Left ventricle myocardium inferior (tissue), 1 donor: ENCODE measurements around the gene ZFY. TPM values are rescaled to one million over a fixed set of nuclear protein-coding genes. Genes with fewer than 3 reads are reported as not detected.

Experiments
- DNase-seq: peaks from one replicate; pipeline ENCODE4 v3.0.0-alpha.2; 2020
- H3K27ac ChIP-seq: fragments of 200-600 bp; replicated peaks from 2 replicates; pipeline ENCODE4 v1.8.0; 2021
- H3K27me3 ChIP-seq: fragments of 200-600 bp; 2 replicates; pipeline ENCODE4 v1.8.0; 2021; ENCODE audit warnings: low read depth
- H3K36me3 ChIP-seq: fragments of 200-600 bp; 2 replicates; pipeline ENCODE4 v1.8.0; 2021
- H3K4me1 ChIP-seq: fragments of 200-600 bp; 2 replicates; pipeline ENCODE4 v1.8.0; 2021
- H3K4me3 ChIP-seq: fragments of 200-600 bp; 2 replicates; pipeline ENCODE4 v1.8.0; 2021; ENCODE audit warnings: mild to moderate bottlenecking, moderate library complexity
- H3K9me3 ChIP-seq: fragments of 200-600 bp; replicated peaks from 2 replicates; pipeline ENCODE4 v1.8.0; 2021
- intact Hi-C: fragments of 100-400 bp; cut with micrococcal nuclease; formaldehyde crosslinking; loops from one replicate; pipeline ENCODE4 v1.11.0; 2022
- total RNA-seq: library from RNA; stranded (reverse); fragmentation: NEBNext Ultra II Directional; extraction: Animal tissue kit (Norgen Biotek cat#: 25700); gene quantifications from one replicate; pipeline ENCODE4 v1.2.1, GENCODE V29; 2021
- TF ChIP-seq, protein P1 (sequence below): fragments of 200-600 bp; IDR thresholded peaks from 2 replicates; pipeline ENCODE4 v1.8.0; 2021; ENCODE audit warnings: antibody characterized with exemption, mild to moderate bottlenecking, borderline replicate concordance
- donor health status: DM: no; HTN: yes; CAD: no; lungs with severe emphysema.

ZFY gene
- total RNA-seq, 1 donor from 2014 or later: 10.7 TPM

DNA sequence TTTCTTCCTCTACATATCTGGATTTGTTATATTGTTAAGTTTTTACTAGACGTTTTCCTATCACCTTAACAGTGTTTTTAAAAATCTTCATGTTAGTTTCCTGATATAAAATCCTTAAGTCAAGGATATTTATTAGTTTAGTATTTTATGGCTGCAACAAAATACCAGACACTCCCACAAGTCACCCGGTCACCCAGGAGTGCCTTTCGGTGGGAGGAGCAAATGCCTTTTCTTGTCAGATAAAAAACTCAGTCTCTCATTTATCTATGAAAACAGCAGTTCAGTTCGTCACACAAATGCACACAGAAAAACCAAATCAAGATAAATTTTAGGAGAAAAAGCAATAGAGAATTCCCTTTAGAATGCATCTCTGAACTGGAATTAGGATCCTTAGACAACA is 77.0 kb downstream of the ZFY start:
- H3K9me3 ChIP-seq: no peaks in the 10 kb centered on the region
- H3K4me1 ChIP-seq: no peaks in the 10 kb centered on the region
- TF ChIP-seq, protein P1, sequence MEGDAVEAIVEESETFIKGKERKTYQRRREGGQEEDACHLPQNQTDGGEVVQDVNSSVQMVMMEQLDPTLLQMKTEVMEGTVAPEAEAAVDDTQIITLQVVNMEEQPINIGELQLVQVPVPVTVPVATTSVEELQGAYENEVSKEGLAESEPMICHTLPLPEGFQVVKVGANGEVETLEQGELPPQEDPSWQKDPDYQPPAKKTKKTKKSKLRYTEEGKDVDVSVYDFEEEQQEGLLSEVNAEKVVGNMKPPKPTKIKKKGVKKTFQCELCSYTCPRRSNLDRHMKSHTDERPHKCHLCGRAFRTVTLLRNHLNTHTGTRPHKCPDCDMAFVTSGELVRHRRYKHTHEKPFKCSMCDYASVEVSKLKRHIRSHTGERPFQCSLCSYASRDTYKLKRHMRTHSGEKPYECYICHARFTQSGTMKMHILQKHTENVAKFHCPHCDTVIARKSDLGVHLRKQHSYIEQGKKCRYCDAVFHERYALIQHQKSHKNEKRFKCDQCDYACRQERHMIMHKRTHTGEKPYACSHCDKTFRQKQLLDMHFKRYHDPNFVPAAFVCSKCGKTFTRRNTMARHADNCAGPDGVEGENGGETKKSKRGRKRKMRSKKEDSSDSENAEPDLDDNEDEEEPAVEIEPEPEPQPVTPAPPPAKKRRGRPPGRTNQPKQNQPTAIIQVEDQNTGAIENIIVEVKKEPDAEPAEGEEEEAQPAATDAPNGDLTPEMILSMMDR: no peak
- no peaks in the 10 kb centered on the region for H3K36me3 ChIP-seq
- H3K27me3 ChIP-seq: no peaks in the 10 kb centered on the region
- H3K27ac ChIP-seq: no peak overlapping the region
- intact Hi-C loops: no loop called here
- DNase-seq: no peak
- H3K4me3 ChIP-seq: no peak overlapping the region

DNA sequence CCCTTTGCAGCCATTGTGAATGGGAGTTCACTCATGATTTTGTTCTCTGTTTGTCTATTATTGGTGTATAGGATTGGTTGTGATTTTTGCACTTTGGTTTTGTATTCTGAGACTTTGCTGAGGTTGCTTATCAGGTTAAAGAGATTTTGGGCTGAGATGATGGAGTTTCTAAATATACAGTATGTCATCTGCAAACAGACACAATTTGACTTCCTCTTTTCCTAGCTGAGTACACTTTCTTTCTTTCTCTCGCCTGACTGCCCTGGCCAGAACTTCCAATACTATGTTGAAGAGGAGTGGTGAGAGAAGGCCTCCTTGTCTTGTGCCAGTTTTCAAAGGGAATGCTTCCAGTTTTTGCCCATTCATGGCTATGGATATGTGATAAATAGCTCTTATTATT is 81.4 kb downstream of the ZFY start:
- Histone ChIP-seq H3K4me1 (no peaks in the 10 kb centered on the region), H3K36me3 (no peaks in the 10 kb centered on the region), H3K4me3 (no peak overlapping the region), H3K9me3 (no peaks in the 10 kb centered on the region), H3K27me3 (no peaks in the 10 kb centered on the region), H3K27ac (no peak overlapping the region)
- intact Hi-C loops: no loop called here
- TF ChIP-seq, protein P1: no peak
- DNase-seq: no peak

DNA sequence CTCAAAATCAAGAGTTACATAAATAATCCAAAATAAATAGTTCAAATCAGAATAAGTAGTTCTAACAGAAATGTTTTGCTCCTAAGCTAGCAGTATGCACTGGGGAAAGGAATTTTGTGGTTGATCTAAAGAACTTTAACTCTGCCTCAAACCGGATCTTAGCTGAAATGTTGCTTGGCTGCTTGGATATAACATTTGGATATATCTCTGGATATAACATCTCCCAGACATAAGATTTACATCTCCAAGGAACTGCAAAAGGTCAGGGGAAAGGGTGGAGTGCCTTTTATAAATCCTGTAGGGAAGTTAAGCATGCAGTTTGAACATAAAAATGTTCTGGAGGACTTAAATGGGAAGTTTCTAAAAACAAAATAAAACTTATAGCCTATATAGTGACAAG is 83.4 kb downstream of the ZFY start:
- no peak overlapping the region for H3K4me3 ChIP-seq
- H3K27me3 ChIP-seq: no peaks in the 10 kb centered on the region
- no peaks in the 10 kb centered on the region for H3K36me3 ChIP-seq
- no peak overlapping the region for H3K27ac ChIP-seq
- no peak for DNase-seq
- no peaks in the 10 kb centered on the region for H3K4me1 ChIP-seq
- no peaks in the 10 kb centered on the region for H3K9me3 ChIP-seq
- TF ChIP-seq, protein P1: no peak
- intact Hi-C loops: no loop called here

DNA sequence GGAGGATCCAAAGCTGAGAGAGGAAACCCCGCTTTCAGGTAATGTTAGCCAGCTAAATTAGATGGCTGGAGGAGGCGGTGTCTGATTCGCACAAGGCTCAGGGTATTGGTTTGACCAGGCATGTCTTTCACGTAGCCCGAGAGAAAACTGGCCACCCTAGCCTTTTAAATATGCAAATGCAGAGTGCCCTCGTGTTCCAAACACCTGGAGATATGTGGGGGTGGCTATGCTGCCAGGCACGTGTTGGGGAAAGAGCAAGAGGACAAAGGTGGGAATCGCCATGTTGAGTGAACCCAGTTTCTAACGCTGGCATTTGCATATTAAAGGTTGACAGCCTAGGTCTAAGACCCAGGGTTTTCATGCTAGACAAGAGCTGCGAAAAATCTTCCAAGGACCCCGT is 84.4 kb downstream of the ZFY start:
- no peaks in the 10 kb centered on the region for H3K4me1 ChIP-seq
- TF ChIP-seq, protein P1: no peak
- H3K9me3 ChIP-seq: no peaks in the 10 kb centered on the region
- H3K4me3 ChIP-seq: no peak overlapping the region
- no peaks in the 10 kb centered on the region for H3K27me3 ChIP-seq
- H3K27ac ChIP-seq: no peak overlapping the region
- H3K36me3 ChIP-seq: no peaks in the 10 kb centered on the region
- intact Hi-C loops: no loop called here
- no peak for DNase-seq

DNA sequence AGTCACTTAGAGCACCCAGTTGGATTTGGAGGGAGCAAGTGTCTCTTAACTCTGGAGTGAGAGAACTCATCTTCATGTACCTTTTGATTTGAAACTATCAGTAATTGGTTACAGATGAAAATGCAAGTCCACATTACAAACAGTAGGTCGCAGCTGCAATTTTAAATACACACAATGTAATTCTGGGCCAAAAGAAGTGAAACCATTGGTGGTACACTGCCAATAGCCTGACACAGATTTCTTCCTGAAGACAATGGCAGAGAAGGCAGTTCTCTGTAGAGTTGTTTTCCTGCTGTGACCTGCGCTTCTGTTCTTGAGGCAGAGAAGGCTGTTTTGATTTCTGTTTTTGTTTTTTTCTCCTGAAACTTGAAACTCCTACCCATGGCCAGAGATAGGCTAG is 86.0 kb downstream of the ZFY start:
- H3K9me3 ChIP-seq: no peaks in the 10 kb centered on the region
- TF ChIP-seq, protein P1: no peak
- DNase-seq: no peak
- intact Hi-C loops: no loop called here
- H3K4me3 ChIP-seq: no peak overlapping the region
- H3K27me3 ChIP-seq: no peaks in the 10 kb centered on the region
- H3K27ac ChIP-seq: no peak overlapping the region
- no peaks in the 10 kb centered on the region for H3K4me1 ChIP-seq
- no peaks in the 10 kb centered on the region for H3K36me3 ChIP-seq

DNA sequence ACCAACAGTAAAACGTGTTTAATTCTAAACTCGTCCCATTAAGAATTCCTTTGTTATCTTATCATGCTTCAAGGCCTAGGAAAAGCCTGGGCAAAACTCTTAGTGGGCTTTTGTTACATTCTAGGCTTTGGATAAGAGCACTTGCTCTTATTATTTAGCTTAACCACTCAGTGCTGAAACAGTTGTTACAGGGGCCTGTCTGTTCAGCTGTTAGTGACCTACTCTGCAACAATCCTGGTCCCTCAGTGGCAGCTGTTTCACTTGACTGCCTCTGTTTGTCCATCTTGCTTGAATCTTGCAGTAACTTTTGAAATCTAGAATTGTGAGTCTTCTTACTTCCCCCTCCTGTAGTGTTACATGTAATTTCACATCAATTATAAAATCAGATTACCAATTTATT is 88.4 kb downstream of the ZFY start:
- TF ChIP-seq, protein P1: no peak
- Histone ChIP-seq H3K36me3 (no peaks in the 10 kb centered on the region), H3K4me1 (no peaks in the 10 kb centered on the region), H3K4me3 (no peak overlapping the region), H3K27ac (no peak overlapping the region), H3K27me3 (no peaks in the 10 kb centered on the region), H3K9me3 (no peaks in the 10 kb centered on the region)
- intact Hi-C loops: no loop called here
- no peak for DNase-seq
